Lower lobe of right lung (tissue), 2 donors: Measurements from ENCODE around the gene MLLT6. TPM values are rescaled to one million over a fixed set of nuclear protein-coding genes. Genes with fewer than 3 reads are reported as not detected.

Experiments
- ATAC-seq, 2 donors: fragments of 200-7000 bp; cut with Tn5 transposase; one replicate each; pipeline ENCODE4 v1.9.1; 2020 to 2022; ENCODE audit warnings: mild to moderate bottlenecking in 2 of 2, moderate library complexity in 2 of 2
- DNase-seq: peaks from one replicate; pipeline ENCODE4 v3.0.0-alpha.2; 2020
- H3K27ac ChIP-seq: fragments of 200-600 bp; one replicate; pipeline ENCODE4 v1.8.0; 2022
- H3K27me3 ChIP-seq: fragments of 200-600 bp; one replicate; pipeline ENCODE4 v1.8.0; 2022; ENCODE audit warnings: low read depth
- H3K36me3 ChIP-seq: fragments of 200-600 bp; one replicate; pipeline ENCODE4 v1.8.0; 2022; ENCODE audit warnings: mild to moderate bottlenecking
- H3K4me1 ChIP-seq: fragments of 200-600 bp; one replicate; pipeline ENCODE4 v1.8.0; 2022
- H3K4me3 ChIP-seq: fragments of 200-600 bp; one replicate; pipeline ENCODE4 v1.8.0; 2022; ENCODE audit warnings: mild to moderate bottlenecking
- H3K9me3 ChIP-seq: fragments of 200-600 bp; one replicate; pipeline ENCODE4 v1.8.0; 2022
- intact Hi-C: fragments of 100-400 bp; cut with DNase I; formaldehyde crosslinking; loops from one replicate; pipeline ENCODE4 v1.11.0; 2022
- total RNA-seq: library from RNA; stranded (reverse); fragmentation: NEBNext Ultra II Directional; extraction: Animal tissue kit (Norgen Biotek cat#: 25700); gene quantifications from one replicate; pipeline ENCODE4 v1.2.1, GENCODE V29; 2021
- TF ChIP-seq, protein P1 (sequence below): fragments of 200-600 bp; IDR thresholded peaks from one replicate; pipeline ENCODE4 v1.8.0; 2022; ENCODE audit warnings: antibody characterized with exemption, mild to moderate bottlenecking
- donor health status: DM: no; HTN: yes; CAD: no; lungs with severe emphysema.

The MLLT6 gene
- total RNA-seq, 1 donor from 2014 or later: 135 TPM

DNA sequence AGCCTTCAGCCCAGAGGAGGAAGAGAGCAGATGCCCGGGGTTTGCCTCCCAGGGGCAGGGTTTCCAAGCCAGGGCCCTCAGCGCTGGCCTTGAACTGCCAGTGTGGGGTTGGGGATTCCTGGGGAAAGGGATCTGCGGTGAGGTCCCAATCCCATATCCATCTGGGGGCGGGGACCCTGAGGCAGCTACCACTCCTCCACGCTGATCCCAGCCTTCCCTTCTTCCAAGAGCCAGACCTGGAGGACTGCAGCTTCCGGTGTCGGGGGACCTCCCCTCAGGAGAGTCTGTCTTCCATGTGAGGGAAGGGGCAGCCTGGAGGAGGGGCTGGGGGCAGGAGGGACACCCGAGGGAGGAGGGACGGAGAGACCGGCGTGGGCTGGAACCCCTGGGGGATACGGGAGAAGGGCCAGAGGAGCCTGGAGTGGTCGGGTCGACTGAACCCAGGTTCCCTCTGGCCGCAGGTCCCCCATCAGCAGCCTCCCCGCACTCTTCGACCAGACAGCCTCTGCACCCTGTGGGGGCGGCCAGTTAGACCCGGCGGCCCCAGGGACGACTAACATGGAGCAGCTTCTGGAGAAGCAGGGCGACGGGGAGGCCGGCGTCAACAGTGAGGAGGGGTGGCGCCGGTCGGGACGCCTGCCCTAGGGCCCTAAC lies 14.3 kb downstream of the MLLT6 start:
- H3K27ac ChIP-seq: no peak overlapping the region
- intact Hi-C loops: no loop called here
- peaks cover 92% of the 10 kb centered on the region for H3K36me3 ChIP-seq
- H3K9me3 ChIP-seq: no peaks in the 10 kb centered on the region
- ATAC-seq (no peak), DNase-seq (no peak)
- H3K4me3 ChIP-seq: no peak overlapping the region
- H3K27me3 ChIP-seq: no peaks in the 10 kb centered on the region
- TF ChIP-seq, protein P1, sequence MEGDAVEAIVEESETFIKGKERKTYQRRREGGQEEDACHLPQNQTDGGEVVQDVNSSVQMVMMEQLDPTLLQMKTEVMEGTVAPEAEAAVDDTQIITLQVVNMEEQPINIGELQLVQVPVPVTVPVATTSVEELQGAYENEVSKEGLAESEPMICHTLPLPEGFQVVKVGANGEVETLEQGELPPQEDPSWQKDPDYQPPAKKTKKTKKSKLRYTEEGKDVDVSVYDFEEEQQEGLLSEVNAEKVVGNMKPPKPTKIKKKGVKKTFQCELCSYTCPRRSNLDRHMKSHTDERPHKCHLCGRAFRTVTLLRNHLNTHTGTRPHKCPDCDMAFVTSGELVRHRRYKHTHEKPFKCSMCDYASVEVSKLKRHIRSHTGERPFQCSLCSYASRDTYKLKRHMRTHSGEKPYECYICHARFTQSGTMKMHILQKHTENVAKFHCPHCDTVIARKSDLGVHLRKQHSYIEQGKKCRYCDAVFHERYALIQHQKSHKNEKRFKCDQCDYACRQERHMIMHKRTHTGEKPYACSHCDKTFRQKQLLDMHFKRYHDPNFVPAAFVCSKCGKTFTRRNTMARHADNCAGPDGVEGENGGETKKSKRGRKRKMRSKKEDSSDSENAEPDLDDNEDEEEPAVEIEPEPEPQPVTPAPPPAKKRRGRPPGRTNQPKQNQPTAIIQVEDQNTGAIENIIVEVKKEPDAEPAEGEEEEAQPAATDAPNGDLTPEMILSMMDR: no peak
- H3K4me1 ChIP-seq: peaks cover 6% of the 10 kb centered on the region

DNA sequence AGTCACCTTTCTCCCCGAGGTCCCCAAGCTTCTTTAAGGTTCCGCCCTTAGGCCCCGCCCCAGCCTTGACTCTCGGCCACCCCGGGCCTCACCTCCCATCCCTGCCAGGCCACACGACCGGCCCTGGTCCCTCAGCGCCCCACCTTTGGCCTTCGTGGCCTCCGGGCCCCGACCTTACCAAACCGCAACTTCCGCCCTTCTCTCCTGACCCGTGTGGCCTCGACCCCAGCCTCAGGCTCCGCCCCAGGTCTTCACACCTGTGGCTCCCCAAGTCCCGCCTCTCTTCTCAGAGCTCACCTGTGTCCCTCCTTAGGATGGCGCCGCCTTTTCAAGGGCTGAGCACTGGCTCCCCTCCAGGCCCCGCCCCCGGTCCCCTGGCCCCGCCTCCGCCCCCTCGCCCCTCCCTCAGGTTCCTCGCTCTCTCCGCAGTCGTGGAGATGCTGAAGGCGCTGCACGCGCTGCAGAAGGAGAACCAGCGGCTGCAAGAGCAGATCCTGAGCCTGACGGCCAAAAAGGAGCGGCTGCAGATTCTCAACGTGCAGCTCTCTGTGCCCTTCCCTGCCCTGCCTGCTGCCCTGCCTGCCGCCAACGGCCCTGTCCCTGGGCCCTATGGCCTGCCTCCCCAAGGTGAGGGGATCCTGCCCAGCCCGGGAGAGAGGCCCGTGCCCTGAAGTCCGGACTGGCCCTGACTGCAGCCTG lies 15.0 kb downstream of the MLLT6 start:
- peaks cover 93% of the 10 kb centered on the region for H3K36me3 ChIP-seq
- H3K27ac ChIP-seq: no peak overlapping the region
- no peaks in the 10 kb centered on the region for H3K9me3 ChIP-seq
- ATAC-seq (peak in 1 of 2 donors; percentile 13), DNase-seq (no peak)
- H3K27me3 ChIP-seq: no peaks in the 10 kb centered on the region
- intact Hi-C loops: loop anchor here (10.0 kb wide), 1 partner anchor 45 kb away; the partner anchor contains the start of gene EPOP
- no peak overlapping the region for H3K4me3 ChIP-seq
- peaks cover 13% of the 10 kb centered on the region for H3K4me1 ChIP-seq
- TF ChIP-seq, protein P1: no peak

DNA sequence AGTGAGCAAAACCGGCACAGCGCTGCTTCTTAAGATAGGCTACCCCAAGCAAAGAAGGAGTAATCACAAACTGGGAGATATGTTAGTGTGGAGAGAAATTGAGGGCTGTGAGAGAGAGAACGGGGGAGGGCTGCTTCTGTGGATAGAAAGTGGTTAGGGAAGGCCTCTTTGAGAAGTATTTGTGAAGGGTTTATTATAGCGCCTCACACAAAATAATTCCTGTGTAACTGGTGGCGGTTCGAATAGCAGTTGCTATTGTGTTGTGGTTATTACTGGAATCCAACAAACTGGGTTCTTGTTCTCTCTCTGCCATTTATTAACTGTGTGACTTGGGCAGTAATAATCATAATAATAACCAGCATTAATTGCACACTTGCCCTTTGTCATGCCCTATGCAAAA lies 15.9 kb downstream of the MLLT6 start:
- Histone ChIP-seq H3K36me3 (peaks cover 87% of the 10 kb centered on the region), H3K27me3 (no peaks in the 10 kb centered on the region), H3K4me3 (no peak overlapping the region), H3K4me1 (peaks cover 13% of the 10 kb centered on the region), H3K27ac (no peak overlapping the region), H3K9me3 (no peaks in the 10 kb centered on the region)
- TF ChIP-seq, protein P1: no peak
- intact Hi-C loops: loop anchor here (10.0 kb wide), 1 partner anchor 46 kb away; the partner anchor contains the start of gene EPOP
- DNase-seq (no peak), ATAC-seq (no peak)

DNA sequence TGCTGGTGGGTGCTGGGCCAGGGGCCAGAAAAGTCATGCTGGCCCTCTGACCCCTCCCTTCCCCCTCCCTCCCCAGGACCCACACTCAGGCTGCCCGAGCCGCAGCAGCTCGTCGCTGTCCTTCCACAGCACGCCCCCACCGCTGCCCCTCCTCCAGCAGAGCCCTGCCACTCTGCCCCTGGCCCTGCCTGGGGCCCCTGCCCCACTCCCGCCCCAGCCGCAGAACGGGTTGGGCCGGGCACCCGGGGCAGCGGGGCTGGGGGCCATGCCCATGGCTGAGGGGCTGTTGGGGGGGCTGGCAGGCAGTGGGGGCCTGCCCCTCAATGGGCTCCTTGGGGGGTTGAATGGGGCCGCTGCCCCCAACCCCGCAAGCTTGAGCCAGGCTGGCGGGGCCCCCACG lies 16.7 kb downstream of the MLLT6 start:
- TF ChIP-seq, protein P1: no peak
- no peak overlapping the region for H3K27ac ChIP-seq
- ATAC-seq: no peak
- DNase-seq: no peak
- intact Hi-C loops: loop anchor here (10.0 kb wide), 1 partner anchor 47 kb away; the partner anchor contains the start of gene EPOP
- H3K4me3 ChIP-seq: no peak overlapping the region
- H3K27me3 ChIP-seq: no peaks in the 10 kb centered on the region
- peaks cover 78% of the 10 kb centered on the region for H3K36me3 ChIP-seq
- no peaks in the 10 kb centered on the region for H3K9me3 ChIP-seq
- H3K4me1 ChIP-seq: peaks cover 13% of the 10 kb centered on the region

DNA sequence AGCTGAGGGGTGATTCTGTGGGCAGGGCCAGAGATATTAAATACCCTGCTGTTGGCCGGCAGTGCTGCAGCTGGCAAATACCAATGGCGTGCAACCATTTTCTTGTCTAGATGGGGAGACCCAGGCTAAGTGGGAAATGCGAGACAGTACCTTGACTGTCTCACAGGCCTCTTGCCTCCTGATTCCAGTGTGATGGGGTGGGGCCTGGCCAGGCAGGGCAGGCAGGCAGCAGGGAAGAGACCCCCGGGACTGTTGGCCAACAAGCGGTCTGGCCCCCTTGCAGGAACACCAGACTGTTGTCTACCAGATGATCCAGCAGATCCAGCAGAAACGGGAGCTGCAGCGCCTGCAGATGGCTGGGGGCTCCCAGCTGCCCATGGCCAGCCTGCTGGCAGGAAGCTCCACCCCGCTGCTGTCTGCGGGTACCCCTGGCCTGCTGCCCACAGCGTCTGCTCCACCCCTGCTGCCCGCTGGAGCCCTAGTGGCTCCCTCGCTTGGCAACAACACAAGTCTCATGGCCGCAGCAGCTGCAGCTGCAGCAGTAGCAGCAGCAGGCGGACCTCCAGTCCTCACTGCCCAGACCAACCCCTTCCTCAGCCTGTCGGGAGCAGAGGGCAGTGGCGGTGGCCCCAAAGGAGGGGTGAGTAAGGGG lies 19.4 kb downstream of the MLLT6 start:
- Histone ChIP-seq H3K4me1 (peaks cover 27% of the 10 kb centered on the region), H3K36me3 (peaks cover 52% of the 10 kb centered on the region), H3K27me3 (no peaks in the 10 kb centered on the region), H3K4me3 (no peak overlapping the region), H3K27ac (peak overlapping the region; percentile 2), H3K9me3 (no peaks in the 10 kb centered on the region)
- DNase-seq: no peak
- no peak for ATAC-seq
- intact Hi-C loops: loop anchor here (10.0 kb wide), 1 partner anchor 50 kb away; the partner anchor contains the start of gene EPOP
- TF ChIP-seq, protein P1: no peak
